IMR-90 (cell line): ENCODE measurements around the gene TMTC2. TPM values are rescaled to one million over a fixed set of nuclear protein-coding genes. Genes with fewer than 3 reads are reported as not detected.

Source experiments
- ATAC-seq: fragments of 200-7000 bp; cut with Tn5 transposase; 2 replicates; pipeline ENCODE4 v1.9.1; 2020; ENCODE audit warnings: low read depth, mild to moderate bottlenecking, moderate library complexity
- BruUV-seq: library from RNA; stranded (reverse); fragments of 400-500 nt; replicated peaks from 2 replicates; lab custom pipeline; 2021; lab: Mats Ljungman, UMichigan
- CTCF ChIA-PET: fragments of 300-600 bp; formaldehyde crosslinking; extraction: SDS; loops from one replicate; lab custom pipeline; 2021; ENCODE audit warnings: antibody characterized with exemption; lab: Yijun Ruan, JAX
- POLR2A ChIA-PET: fragments of 300-600 bp; sonication (Branson Sonifier 250); formaldehyde crosslinking; loops from one replicate; lab custom pipeline; 2022; ENCODE audit warnings: antibody characterized with exemption; ENCODE audit not compliant: unreplicated experiment; lab: Charles Lee
- DNase-seq: peaks from one replicate; pipeline ENCODE4 v3.0.0; 2013
- H2AFZ ChIP-seq: replicated peaks from 2 replicates; pipeline ENCODE3; 2013; ENCODE audit warnings: low read length, mild to moderate bottlenecking; ENCODE audit not compliant: poor library complexity
- H2AK5ac ChIP-seq: 2 replicates; pipeline ENCODE4 v1.6.1; 2013; ENCODE audit warnings: low read depth, low read length, inconsistent platforms
- H2AK9ac ChIP-seq: replicated peaks from 2 replicates; pipeline ENCODE3; 2013; ENCODE audit warnings: mild to moderate bottlenecking, low read depth, low read length, moderate library complexity; ENCODE audit not compliant: poor library complexity
- H2BK120ac ChIP-seq: 2 replicates; pipeline ENCODE4 v1.6.1; 2013; ENCODE audit warnings: low read depth, low read length, inconsistent platforms
- H2BK15ac ChIP-seq: 3 replicates; pipeline ENCODE4 v1.6.1; 2013; ENCODE audit warnings: low read depth, low read length, inconsistent platforms
- H2BK20ac ChIP-seq: 2 replicates; pipeline ENCODE4 v1.6.1; 2013; ENCODE audit warnings: low read depth, mild to moderate bottlenecking, inconsistent platforms, low read length, moderate library complexity
- H2BK5ac ChIP-seq: 2 replicates; pipeline ENCODE4 v1.6.1; 2013; ENCODE audit warnings: mild to moderate bottlenecking, low read depth, low read length, inconsistent platforms; ENCODE audit not compliant: poor library complexity, severe bottlenecking
- H3K14ac ChIP-seq: replicated peaks from 2 replicates; pipeline ENCODE4 v1.6.1; 2013; ENCODE audit warnings: low read depth, low read length, inconsistent platforms
- H3K18ac ChIP-seq: 2 replicates; pipeline ENCODE4 v1.6.1; 2013; ENCODE audit warnings: low read depth, low read length, control low read depth
- H3K23ac ChIP-seq: 2 replicates; pipeline ENCODE4 v1.6.1; 2013; ENCODE audit warnings: low read depth, low read length, inconsistent platforms
- H3K27ac ChIP-seq: 2 replicates; pipeline ENCODE4 v1.5.1; 2013; ENCODE audit warnings: mild to moderate bottlenecking, control low read depth, low read length; ENCODE audit not compliant: insufficient read depth
- H3K27me3 ChIP-seq: 2 replicates; pipeline ENCODE4 v1.6.1; 2013; ENCODE audit warnings: low read length; ENCODE audit not compliant: control insufficient read depth, insufficient read depth
- H3K36me3 ChIP-seq: 2 replicates; pipeline ENCODE4 v1.6.1; 2013; ENCODE audit warnings: low read length, mixed read lengths; ENCODE audit not compliant: control insufficient read depth, insufficient read depth
- H3K4ac ChIP-seq: 2 replicates; pipeline ENCODE4 v1.6.1; 2013; ENCODE audit warnings: low read depth, low read length, inconsistent platforms
- H3K4me1 ChIP-seq: 2 replicates; pipeline ENCODE4 v1.6.1; 2013; ENCODE audit warnings: low read length, mixed read lengths; ENCODE audit not compliant: control insufficient read depth, insufficient read depth
- H3K4me2 ChIP-seq: 2 replicates; pipeline ENCODE4 v1.6.1; 2013; ENCODE audit warnings: low read depth, mild to moderate bottlenecking, control low read depth, low read length, moderate library complexity
- H3K4me3 ChIP-seq: 2 replicates; pipeline ENCODE4 v1.5.1; 2013; ENCODE audit warnings: low read depth, mild to moderate bottlenecking, control low read depth, low read length, moderate library complexity; ENCODE audit not compliant: insufficient read depth
- H3K56ac ChIP-seq: 2 replicates; pipeline ENCODE4 v1.6.1; 2013; ENCODE audit warnings: low read length, inconsistent platforms; ENCODE audit not compliant: insufficient read depth; ENCODE audit errors: extremely low read depth
- H3K79me1 ChIP-seq, 2 experiments: 2 replicates each; pipeline ENCODE4 v1.6.1; 2013; ENCODE audit warnings: low read length in 2 of 2, inconsistent platforms in 1 of 2, low read depth in 1 of 2
- H3K9ac ChIP-seq: 2 replicates; pipeline ENCODE4 v1.6.1; 2013; ENCODE audit warnings: low read depth, low read length, control low read depth
- H3K9me1 ChIP-seq: 2 replicates; pipeline ENCODE4 v1.6.1; 2013; ENCODE audit warnings: low read length, inconsistent platforms; ENCODE audit not compliant: insufficient read depth
- H3K9me3 ChIP-seq: 2 replicates; pipeline ENCODE4 v1.6.1; 2013; ENCODE audit warnings: low read length; ENCODE audit not compliant: control insufficient read depth, insufficient read depth
- H4K20me1 ChIP-seq: 2 replicates; pipeline ENCODE4 v1.6.1; 2013; ENCODE audit warnings: low read length, inconsistent platforms; ENCODE audit not compliant: insufficient read depth
- H4K5ac ChIP-seq: 2 replicates; pipeline ENCODE4 v1.6.1; 2013; ENCODE audit warnings: mild to moderate bottlenecking, low read depth, low read length, control low read depth
- H4K8ac ChIP-seq, 2 experiments: 2 replicates each; pipeline ENCODE4 v1.6.1; 2013; ENCODE audit warnings: low read depth in 2 of 2, low read length in 2 of 2, control low read depth in 1 of 2, inconsistent platforms in 1 of 2
- H4K91ac ChIP-seq: 2 replicates; pipeline ENCODE4 v1.6.1; 2013; ENCODE audit warnings: low read depth, low read length, inconsistent platforms; ENCODE audit not compliant: insufficient read depth
- CEBPB ChIP-seq: IDR thresholded peaks from 2 replicates; pipeline ENCODE4 v1.6.1; 2012; ENCODE audit warnings: low read depth, low read length, improper control_type of control experiment
- RAD21 ChIP-seq: IDR thresholded peaks from 2 replicates; pipeline ENCODE4 v1.6.1; 2012; ENCODE audit warnings: low read length, improper control_type of control experiment
- RFX5 ChIP-seq: IDR thresholded peaks from 2 replicates; pipeline ENCODE4 v1.8.0; 2012; ENCODE audit warnings: low read depth, mild to moderate bottlenecking, low read length, moderate library complexity
- WGBS, 2 experiments: methylation state at CpG; one replicate each; pipeline versions ENCODE4 v1.1.5 to v1.1.7; 2013; ENCODE audit warnings: missing lambda C conversion rate in 2 of 2; ENCODE audit not compliant: insufficient read length in 1 of 2; ENCODE audit errors: extremely low coverage in 2 of 2; 5-methylcytosine and 5-hydroxymethylcytosine counted together
- dilution Hi-C: fragments of 300-500 bp; cut with HindIII; formaldehyde crosslinking; loops from one replicate; pipeline ENCODE4 v1.14.3; 2018; ENCODE audit warnings: low sequenced_read_pairs; ENCODE audit not compliant: unreplicated experiment
- in situ Hi-C: fragments of 300-500 bp; cut with MboI; formaldehyde crosslinking; loops from 3 replicates; pipeline ENCODE4 v1.14.3; 2019; ENCODE audit warnings: low sequenced_read_pairs, inconsistent platforms, mixed read lengths
- intact Hi-C: fragments of 100-400 bp; cut with micrococcal nuclease; formaldehyde crosslinking; loops from 2 replicates; pipeline ENCODE4 v1.10.0; 2022
- polyA plus RNA-seq, 3 experiments: library from polyadenylated mRNA; depleted of rRNA; stranded (reverse); fragments of >200 nt; gene quantifications; 2 replicates each; pipeline ENCODE4 v1.2.3, GENCODE V29; 2012; ENCODE audit warnings: low replicate concordance in 1 of 3
- total RNA-seq: library from RNA; depleted of rRNA; stranded (reverse); fragments of >200 nt; gene quantifications from 2 replicates; pipeline ENCODE4 v1.2.3, GENCODE V29; 2012
- TF ChIP-seq, protein P1 (sequence below): fragments of 150-350 bp; IDR thresholded peaks from 2 replicates; pipeline ENCODE4 v1.6.1; 2016; ENCODE audit warnings: low read depth, mild to moderate bottlenecking, low read length, moderate library complexity, borderline replicate concordance

Gene TMTC2
- total and polyA plus RNA-seq, 2 of the 4 experiments (the other 2 are of a cell fraction): 0.56 to 1.4 TPM

- no peaks in the 10 kb centered on the region for H3K36me3 ChIP-seq
- no peak overlapping the region for H3K56ac ChIP-seq
- BruUV-seq: no TSS peak
- ATAC-seq (no peak), DNase-seq (no peak)
- ChIA-PET POLR2A (no interaction called here), CTCF (no interaction called here)
- no peak overlapping the region for H3K4me3 ChIP-seq
- dilution Hi-C loops: no loop called here
- no peaks in the 10 kb centered on the region for H3K9me3 ChIP-seq
- no peak overlapping the region for H4K8ac ChIP-seq
- H2BK15ac ChIP-seq: no peak overlapping the region
- H3K4me1 ChIP-seq: no peaks in the 10 kb centered on the region
- no peak overlapping the region for H3K14ac ChIP-seq
- no peaks in the 10 kb centered on the region for H4K20me1 ChIP-seq
- H3K9me1 ChIP-seq: no peaks in the 10 kb centered on the region
- in situ Hi-C loops: no loop called here
- H3K9ac ChIP-seq: no peak overlapping the region
- H3K27me3 ChIP-seq: no peaks in the 10 kb centered on the region
- no peak overlapping the region for H2AK9ac ChIP-seq
- no peak overlapping the region for H2BK120ac ChIP-seq
- H3K27ac ChIP-seq: no peak overlapping the region
- H2AK5ac ChIP-seq: no peak overlapping the region
- H3K79me1 ChIP-seq: no peaks in the 10 kb centered on the region
- H4K5ac ChIP-seq: no peak overlapping the region
- no peak overlapping the region for H2AFZ ChIP-seq
- no peak overlapping the region for H2BK20ac ChIP-seq
- no peak overlapping the region for H3K4ac ChIP-seq
- H3K4me2 ChIP-seq: no peak overlapping the region
- H4K91ac ChIP-seq: no peak overlapping the region
- H3K23ac ChIP-seq: no peak overlapping the region
- WGBS, 2 experiments: no CpG with 5 or more reads among the region's 5 CpGs
- intact Hi-C loops: no loop called here
- no peak for TF ChIP-seq RAD21
- no peak for TF ChIP-seq CEBPB
- no peak for TF ChIP-seq RFX5
- TF ChIP-seq, protein P1, sequence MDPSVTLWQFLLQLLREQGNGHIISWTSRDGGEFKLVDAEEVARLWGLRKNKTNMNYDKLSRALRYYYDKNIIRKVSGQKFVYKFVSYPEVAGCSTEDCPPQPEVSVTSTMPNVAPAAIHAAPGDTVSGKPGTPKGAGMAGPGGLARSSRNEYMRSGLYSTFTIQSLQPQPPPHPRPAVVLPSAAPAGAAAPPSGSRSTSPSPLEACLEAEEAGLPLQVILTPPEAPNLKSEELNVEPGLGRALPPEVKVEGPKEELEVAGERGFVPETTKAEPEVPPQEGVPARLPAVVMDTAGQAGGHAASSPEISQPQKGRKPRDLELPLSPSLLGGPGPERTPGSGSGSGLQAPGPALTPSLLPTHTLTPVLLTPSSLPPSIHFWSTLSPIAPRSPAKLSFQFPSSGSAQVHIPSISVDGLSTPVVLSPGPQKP: no peak
- no peak overlapping the region for H3K18ac ChIP-seq
- H2BK5ac ChIP-seq: no peak overlapping the region
Observed at GRCh38 chr12:83156815-83157214, 470.1 kb downstream of the TMTC2 start.
